GM21737 (cell line): ENCODE measurements around the gene CNTN1.

Source experiments
- ATAC-seq: cut with Tn5 transposase; IDR thresholded peaks from one replicate; pipeline ENCODE4 v1.9.1; 2021; ENCODE audit warnings: mild to moderate bottlenecking, moderate library complexity; ENCODE audit not compliant: unreplicated experiment

CNTN1 gene

GRCh38 chr12:40691913-40692764, at the start of gene CNTN1:
CNTN1 (plus strand) TSS chr12:40692439.
- no peak for ATAC-seq

- ATAC-seq: no peak
Measured at GRCh38 chr12:40643506-40643905, 48.7 kb upstream of the CNTN1 start.

- ATAC-seq: no peak
Measured at GRCh38 chr12:40643976-40644375, 48.3 kb upstream of the CNTN1 start.

- no peak for ATAC-seq
Measured at GRCh38 chr12:40644708-40645107, 47.5 kb upstream of the CNTN1 start.

- ATAC-seq: no peak
Measured at GRCh38 chr12:40645361-40645760, 46.9 kb upstream of the CNTN1 start.

GRCh38 chr12:40646456-40646855, 45.8 kb upstream of the CNTN1 start:
- ATAC-seq: no peak

- ATAC-seq: no peak
Measured at GRCh38 chr12:40646911-40647310, 45.3 kb upstream of the CNTN1 start.

- no peak for ATAC-seq
Measured at GRCh38 chr12:40647651-40648050, 44.6 kb upstream of the CNTN1 start.

GRCh38 chr12:40648519-40648918, 43.7 kb upstream of the CNTN1 start:
- ATAC-seq: no peak

- no peak for ATAC-seq
Measured at GRCh38 chr12:40650038-40650704, 42.1 kb upstream of the CNTN1 start.

GRCh38 chr12:40655451-40655850, 36.8 kb upstream of the CNTN1 start:
- no peak for ATAC-seq

- ATAC-seq: no peak
Measured at GRCh38 chr12:40662366-40662765, 29.9 kb upstream of the CNTN1 start.

GRCh38 chr12:40663781-40664180, 28.5 kb upstream of the CNTN1 start:
- no peak for ATAC-seq

- no peak for ATAC-seq
Measured at GRCh38 chr12:40668099-40668529, 24.1 kb upstream of the CNTN1 start.

GRCh38 chr12:40672741-40673271, 19.4 kb upstream of the CNTN1 start:
- no peak for ATAC-seq

- ATAC-seq: no peak
Measured at GRCh38 chr12:40681148-40681547, 11.1 kb upstream of the CNTN1 start.

GRCh38 chr12:40684986-40685385, 7.3 kb upstream of the CNTN1 start:
- no peak for ATAC-seq

- ATAC-seq: no peak
Measured at GRCh38 chr12:40688085-40688725, 4.0 kb upstream of the CNTN1 start.

- no peak for ATAC-seq
Measured at GRCh38 chr12:40689576-40689975, 2.7 kb upstream of the CNTN1 start.

GRCh38 chr12:40692765-40693206, 547 bp downstream of the CNTN1 start:
- no peak for ATAC-seq

GRCh38 chr12:40693207-40693821, 1.1 kb downstream of the CNTN1 start:
- no peak for ATAC-seq
